OCI-LY3 (cell line): Measurements from ENCODE around the gene LDB2.

Experiments
- CTCF ChIP-seq: fragments of 200-600, 300-600 bp; sonication (generic); IDR thresholded peaks from 2 replicates; pipeline ENCODE4 v1.5.1; 2014; ENCODE audit warnings: antibody characterized with exemption, low read length, low read depth
- EZH2phosphoT487 ChIP-seq: fragments of 200-600 bp; shearing (Covaris generic); IDR thresholded peaks from 2 replicates; pipeline ENCODE4 v1.6.1; 2018; ENCODE audit warnings: antibody characterized with exemption, mixed run types, low read depth

GRCh38 chr4:16659079-16659478, 239.4 kb downstream of the LDB2 start:
- TF ChIP-seq CTCF (no peak), EZH2phosphoT487 (no peak)
